Cerebellar nuclear complex (tissue), 1 donor: ENCODE data around the gene C17orf67.

Experiments
- DNase-seq, 2 experiments: peaks; one replicate each; lab custom pipeline; 2025; lab: John Stamatoyannopoulos, UW

Gene C17orf67

DNA sequence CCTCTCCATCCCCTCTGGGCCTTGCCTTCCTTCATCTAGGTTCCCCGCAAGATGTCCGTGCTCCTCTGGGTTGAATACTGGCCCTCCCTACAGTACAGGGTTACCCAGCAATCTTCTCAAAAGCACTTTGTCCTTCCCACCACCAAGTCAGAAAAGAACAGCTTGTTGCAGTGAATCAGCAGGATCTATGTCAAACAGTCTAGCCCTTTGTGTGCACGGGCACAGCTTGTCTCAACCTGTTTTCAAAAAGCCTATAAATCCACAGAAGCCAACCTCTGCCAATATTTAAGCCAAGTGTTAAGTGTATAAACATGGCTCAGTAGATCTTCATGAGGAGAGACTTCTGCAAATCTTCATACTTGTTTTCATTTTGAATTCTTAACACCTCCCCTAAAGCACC, 25.2 kb downstream of the C17orf67 start:
- no peak for DNase-seq

DNA sequence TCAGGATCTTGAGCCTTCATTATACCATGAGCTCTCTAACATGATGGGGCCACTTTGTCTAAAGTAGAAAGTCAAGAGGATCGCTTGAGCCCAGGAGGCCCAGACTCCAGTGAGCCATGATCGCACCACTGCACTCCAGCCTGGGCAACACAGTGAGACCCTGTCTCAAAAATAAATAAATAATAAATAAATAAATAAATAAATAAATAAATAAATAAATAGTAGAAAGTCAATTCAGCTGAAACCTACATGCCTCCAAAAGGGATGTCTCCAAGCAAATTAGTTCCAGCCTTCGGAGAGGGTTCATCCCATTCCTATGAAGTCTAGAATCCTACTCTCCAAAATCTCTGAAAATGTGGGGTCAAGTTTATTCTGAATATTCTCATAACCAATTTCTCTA, 26.0 kb downstream of the C17orf67 start:
- no peak for DNase-seq

DNA sequence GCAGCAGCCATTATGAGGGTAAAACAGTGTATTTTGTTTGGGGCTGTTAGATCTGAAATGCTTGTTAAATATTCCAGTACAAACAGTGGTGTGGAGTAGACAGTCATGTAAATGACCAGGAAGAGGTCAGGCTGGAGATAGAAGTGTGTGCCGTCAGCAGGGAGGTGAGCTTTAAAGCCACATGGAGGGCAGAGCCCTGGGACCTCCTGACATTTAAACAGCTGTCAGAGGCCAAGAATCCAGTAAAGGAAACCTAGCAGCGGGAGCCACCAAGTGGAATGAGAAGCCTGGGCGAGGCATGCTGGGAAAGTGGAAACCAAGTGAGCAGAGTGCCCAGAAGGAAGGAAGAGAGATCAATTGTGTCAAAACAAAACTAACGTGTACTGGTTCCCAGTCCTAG, 26.8 kb downstream of the C17orf67 start:
- no peak for DNase-seq

DNA sequence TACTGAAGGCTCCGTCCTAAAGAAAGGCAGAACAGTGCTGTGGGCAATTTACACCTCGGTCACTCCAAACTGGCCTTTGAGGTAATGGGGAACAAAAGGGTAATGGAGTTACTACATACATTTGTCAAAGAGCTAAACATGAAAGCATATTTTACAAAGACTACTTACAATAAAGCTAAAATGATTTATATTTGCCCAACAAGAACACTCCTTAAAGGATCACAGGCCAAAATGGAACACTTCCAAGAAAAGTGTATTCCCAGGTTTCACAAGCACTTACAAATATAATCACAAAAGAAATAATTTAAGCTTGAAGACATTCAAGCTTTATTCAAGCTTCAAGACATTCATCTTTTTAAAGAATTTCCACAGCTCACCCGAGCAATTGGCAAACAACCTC, 29.3 kb downstream of the C17orf67 start:
- DNase-seq, result no peak

DNA sequence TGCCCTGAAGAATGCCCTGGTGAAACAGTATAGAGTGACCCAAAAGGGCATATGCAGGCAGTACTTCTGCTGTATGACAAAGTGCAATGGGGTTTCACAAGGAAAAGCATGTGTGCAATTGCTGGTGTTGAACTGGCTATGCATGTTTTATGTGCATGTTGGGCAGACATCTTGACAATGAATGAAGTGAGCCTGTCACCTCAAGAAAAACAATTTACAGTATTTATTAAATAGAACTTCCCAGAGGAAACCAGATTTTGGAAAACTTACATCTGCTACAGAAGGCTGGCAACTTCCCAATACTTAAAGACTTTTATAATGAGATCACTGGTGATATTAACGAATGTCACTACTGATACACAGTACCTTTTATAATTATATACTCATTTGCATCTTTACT, 30.6 kb downstream of the C17orf67 start:
- DNase-seq, result no peak

DNA sequence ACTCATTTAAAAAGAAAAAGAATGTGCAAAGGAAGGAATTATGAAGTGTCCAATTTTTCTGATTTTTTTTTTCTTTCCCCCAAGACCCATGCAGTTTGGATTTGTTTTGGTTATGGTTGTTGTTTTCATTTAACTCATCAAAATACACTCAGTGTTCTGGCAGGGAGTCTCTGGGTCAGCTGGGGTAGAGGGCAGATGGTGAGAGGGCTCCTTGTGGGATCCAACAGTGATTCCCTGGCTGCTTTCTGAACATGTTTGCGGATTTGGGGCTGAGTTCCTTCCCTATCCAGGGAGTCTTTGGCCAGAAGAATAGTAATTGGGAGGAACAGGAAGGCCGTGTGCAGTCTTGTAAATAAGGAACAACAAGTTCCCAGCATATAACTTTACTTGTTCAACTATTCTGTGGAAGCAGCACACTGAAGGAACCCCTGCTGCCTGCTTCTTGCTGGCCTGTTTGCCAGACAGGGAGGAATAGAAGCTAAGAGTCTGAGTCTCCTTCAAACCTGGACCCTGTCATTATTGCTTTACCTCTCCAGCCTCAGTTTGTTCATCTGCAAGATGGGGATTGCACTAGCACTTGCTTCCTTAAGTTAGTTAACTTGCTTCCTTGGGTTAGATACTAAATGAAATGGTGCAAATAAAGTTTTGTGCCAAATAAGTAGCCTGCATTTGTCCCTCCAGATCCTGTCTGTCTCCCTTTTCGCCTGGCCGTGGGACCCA, 32.1 kb downstream of the C17orf67 start:
- DNase-seq, result no peak

DNA sequence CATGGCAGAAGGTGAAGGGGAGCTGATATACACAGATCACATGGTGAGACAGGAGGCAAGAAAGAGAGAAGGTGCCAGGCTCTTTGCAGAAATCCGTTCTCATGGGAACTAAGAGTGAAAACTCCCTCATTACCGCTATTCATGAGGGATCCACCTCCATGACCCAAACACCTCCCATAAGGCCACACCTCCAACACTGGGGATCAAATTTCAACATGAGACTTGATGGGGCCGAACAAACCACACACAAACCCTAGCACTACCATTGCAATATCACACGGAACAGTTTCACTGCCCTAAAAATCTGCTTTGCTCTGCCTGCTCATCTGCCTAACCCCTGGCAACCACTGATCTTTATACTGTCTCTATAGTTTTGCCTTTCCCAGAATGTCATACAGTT, 34.8 kb downstream of the C17orf67 start:
- no peak for DNase-seq

DNA sequence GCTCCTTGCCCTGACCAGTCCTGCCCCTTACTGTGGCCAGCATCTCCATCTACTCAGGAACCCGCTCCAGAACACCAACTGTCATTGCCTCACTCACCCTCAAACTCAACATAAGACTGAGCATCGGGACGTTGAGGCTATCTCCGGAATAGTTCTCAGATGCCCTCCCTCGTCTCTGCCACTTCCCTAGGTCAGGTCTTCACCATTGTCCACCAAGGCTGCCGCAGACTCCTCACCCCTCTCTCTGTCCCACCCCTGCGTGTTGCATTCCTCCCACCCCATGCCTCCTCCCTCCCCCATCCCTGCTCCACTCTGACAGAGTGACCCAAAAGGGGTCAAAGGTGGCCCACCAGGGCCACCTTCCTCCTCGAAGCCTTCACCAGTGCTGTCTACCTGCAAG, 37.2 kb downstream of the C17orf67 start:
- DNase-seq, result no peak

DNA sequence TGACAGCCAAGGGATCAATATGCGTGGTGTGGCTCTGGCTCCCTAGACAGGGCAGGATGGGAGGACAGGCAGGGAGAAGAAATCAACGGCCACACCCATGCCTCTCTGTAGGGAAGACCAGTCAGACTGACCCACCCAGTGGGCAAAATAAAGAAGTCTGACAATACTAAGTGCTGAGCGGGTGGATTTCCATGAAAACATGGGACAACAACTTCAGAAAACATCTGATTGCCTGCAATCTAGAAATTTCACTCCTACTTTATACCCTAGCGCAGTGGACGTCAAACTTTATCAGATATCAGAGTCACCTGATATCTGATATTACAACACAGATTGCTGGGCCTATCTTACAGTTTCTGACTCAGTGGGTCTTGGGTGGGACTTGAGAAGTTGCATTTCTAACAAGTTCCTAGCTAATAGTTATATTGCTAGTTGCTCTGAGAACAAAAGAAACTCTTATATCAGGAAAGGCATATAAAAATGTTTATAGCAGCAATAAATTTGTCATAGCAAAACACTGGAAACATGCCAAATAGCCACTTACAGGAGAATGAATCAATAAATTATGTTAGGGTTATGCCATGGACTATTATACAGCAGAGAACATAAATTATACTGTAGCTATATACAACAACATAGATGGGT, 38.4 kb downstream of the C17orf67 start:
- no peak for DNase-seq

DNA sequence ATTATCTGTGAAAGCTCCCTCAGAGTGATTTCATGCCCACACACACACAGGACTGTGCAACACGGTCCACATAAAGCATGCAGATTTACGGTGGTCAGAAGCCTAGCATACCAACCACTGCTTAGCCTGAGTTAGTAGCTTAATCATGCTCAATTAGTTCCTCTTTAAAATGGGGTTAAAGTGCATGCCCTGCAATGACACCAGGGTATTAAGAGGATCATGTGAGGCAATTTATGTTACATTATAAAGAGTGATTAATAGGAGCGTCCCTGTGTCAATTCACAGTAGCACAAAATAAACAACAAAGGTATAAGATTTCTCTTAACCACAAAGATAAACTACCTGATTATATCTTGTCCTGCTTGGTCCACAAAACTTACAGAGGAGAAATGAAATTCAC, 39.8 kb downstream of the C17orf67 start:
- DNase-seq, result no peak

DNA sequence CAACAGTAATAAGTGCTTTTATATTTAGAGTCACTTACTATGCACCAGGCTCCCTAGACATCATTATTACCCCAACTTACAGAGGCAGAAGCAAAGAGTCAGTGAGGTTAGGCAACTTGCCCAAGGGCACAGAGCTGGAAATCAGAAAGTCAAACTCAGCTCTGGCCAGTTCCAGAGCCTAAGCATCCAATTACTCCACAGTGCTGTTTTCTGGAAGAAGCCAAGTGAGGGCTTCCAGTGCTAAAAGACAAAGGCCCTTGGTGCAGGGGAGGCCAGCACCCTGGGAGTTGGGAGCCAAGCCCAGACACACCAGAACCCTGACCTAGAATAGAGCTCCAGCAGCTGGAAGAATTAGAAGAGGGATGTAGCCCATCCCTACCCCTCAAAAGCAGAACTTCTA, 40.2 kb downstream of the C17orf67 start:
- DNase-seq, result no peak

DNA sequence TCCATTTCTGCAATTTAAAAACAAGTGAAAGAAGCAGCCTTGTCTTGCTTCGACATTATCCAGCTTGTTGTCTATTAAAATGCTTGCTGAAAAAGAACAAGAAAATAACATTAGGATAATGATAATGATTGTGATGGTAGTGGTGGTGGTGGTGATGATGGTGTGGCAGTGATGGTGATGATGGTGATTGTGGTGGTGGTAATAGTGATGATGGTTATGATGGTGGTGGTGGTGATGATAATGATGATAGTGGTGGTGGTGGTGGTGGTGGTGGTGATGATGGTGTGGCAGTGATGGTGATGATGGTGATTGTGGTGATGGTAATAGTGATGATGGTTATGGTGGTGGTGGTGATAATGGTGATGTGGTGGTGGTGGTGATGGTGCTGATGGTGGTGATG, 41.5 kb downstream of the C17orf67 start:
- no peak for DNase-seq

DNA sequence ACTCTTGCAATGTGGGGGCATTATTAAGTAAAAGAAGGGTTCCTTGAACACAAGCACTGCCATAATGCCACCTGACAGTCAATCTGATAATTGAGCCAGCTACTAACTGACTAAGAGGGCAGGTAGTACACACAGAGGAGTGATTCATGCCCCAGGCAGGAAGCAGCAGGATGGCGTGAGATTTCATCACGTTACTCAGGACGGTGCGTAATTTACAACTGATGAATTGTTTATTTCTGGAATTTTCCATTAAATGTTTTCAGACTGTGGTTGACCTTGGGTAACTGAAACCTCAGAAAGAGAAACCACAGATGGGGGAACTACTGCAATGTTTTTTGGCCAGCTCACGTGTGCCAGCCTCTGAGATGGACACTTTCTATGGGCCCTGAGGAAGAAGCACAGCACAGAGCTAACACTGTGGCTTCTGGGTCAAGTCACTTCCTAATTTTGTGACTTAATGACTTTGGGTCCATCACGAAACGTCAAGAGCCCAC, 46.7 kb downstream of the C17orf67 start:
- no peak for DNase-seq

DNA sequence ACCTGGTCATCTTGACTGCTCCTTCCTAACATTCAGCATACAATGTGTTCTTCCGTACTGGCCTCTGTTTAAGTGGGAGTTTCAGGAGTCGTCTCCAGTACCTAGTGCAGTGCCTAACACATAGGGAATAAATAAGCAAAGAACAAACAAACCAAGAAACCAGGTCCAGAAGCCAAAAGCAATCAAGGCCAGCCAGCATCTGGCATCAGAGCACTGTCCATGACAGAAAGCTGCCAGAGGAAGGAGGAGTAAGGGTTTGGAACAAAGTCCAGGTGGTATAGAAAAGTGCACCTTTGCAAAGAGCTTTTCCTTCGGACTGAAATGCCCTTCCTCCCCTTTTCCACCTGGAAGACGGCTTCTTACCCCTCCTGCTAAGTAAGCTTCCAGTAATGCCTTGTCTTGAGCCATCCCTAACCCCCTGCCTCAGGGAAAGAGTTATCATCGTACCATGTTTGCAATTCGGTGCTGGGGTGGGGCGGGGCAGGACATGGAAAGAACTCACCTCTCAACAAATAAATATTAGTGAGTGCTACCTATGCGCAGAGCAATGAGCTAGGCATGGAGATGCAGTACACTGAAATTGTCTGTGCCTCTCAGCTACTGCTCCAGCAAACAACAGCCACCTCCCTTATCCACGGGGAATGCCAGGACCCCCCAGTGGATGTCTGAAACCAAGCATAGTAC, 47.6 kb downstream of the C17orf67 start:
- no peak for DNase-seq

DNA sequence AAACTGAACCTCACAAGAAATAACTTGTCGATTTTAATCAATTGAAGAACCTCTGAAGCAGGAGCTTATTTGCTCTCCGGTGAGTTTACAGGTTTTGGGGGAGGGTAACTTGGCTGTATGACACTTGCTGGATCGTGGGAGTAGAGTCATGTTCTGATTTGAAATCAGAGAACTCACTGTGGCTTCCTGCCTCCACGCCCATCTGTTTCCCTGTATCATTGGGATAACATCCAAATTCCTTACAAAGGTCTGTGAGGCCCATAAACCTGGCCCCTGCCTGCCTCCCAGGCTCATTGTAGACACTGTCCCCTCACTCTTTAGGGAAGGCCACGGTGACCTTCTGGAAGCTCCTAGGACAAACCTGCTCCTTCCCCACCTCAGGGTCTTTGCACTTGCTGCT, 48.3 kb downstream of the C17orf67 start:
- no peak for DNase-seq

DNA sequence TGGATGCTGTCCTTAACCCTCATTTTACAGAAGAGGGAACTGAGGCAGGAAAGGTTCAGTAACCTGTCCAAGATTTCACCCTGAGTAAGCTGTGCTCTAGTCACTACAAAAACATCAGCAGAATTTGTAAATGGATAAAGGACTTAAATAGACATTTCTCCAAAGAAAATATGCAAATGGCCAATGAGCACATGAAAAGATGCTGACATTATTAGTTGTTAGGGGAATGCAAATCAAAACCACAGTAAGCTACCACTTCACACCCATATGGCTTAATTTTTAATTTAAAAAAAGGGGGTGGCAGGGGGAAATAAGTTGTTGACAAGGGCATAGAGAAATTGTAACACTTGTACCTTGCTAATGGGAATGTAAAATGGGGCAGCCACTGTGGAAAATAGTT, 51.4 kb downstream of the C17orf67 start:
- DNase-seq, result no peak

DNA sequence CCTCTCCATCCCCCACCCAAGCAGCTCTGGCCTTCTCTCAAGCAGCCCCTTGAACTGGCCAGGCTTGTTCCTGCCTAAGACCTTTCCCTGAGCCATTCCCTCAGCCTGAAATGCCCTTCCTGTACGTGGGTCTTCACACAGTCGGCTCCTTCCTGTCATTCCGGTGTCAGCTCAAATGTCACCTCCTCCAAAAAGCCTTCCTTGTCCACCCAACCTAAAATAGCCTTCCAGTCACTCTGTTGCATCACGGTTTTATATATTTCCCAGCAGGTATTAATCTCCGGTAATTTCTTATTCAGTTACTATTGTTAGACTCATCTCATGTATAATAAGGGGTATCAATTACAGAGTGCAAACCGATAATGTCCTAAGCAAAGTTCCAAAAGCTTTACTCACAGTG, 51.8 kb downstream of the C17orf67 start:
- DNase-seq, result no peak

DNA sequence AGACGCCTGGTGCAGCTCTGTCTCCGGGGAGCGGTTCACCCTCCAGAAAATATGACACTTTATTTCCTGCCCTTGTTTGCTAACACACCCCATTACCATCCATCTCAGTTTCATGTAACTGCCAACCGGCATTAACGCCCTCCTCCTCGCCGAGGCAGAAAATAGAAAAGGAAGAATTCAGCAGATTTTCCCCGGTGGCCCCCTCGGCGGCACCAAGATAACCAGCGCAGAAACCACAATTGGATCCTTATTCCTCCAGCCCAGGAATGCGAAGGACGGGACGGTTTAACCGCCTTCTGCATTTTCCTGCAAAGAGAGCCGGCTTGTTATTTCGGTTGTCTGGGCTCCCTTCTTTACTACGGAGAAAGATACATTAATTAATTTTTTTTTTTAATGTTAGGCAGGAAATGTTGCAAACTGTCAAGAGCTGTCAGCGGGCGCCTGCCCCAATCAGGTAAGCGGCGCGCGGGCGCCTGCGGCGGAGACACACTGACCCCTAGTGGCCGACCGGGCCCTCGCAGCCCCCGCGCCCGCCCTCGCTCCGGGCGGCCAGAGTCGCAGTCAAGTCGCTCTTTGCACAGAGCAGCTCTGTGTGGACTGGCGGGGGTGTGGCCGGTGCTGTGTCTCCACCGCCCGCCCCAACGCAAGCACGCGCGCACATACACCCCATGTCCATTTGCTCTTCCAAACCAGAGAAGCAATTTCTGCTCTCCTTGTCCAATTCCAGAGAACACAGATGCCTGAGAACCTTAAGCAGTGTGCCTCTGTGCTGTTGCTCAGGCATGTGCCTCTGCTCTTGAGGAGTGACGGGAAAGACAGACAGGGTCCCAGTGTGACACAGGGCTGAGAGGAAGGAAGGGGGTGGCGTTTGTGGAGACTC, 53.6 kb downstream of the C17orf67 start:
- no peak for DNase-seq

DNA sequence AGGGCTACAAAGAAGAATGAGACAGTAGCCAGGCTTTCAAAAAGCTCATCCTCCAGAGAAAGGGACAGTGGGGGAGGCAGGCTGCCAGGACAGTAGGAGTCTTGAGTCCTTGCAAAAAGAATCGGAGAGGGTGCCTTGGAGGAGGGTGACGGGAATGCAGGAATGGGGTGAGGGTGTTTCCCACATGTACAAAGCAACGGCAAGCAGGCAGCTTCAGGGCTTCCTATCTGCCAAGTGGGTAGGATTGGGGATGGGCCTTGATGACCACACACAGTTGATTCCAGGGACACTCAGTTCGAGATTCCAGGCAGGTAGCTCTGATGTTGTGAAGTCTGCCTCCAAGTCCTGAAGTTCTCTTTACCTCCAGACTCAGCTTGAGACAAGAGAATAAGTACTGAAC, 54.4 kb downstream of the C17orf67 start:
- DNase-seq, result no peak

DNA sequence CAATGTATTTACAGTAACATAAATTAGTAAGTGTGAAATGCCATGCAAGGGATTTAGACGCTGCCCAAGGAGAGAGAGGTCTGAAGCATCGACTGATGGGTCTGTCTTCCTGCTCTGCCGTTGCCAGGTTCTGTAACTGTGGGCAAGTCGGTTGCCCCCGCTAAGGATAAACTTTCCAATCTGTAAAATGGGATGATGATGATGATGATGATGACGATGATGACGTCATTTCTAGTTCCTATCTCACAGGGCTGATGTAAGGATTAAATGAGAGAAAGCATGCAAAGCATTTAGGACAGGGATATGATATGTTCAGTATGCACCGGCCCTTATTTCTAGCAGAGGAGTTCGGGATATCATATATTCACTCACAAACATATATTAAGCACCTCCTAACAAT, 54.8 kb downstream of the C17orf67 start:
- DNase-seq, result no peak

DNA sequence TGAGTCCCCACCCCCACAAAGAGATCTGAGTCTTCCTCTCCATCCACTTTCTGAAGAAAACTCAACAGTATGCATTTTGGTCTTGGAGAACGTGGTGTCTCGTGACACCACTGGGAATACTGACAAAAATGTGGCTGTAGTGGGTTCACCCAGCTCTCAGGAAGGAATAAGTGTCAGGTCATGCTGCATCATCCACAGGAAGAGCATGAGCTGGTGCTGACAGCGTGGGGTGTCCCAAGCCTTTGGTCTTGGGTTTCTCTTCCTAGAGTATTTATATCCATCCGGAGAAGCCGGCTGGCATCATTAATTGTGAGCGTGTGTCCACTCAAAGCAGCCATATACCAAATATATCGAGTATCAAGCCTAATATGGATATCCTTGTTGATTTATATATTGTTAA, 55.9 kb downstream of the C17orf67 start:
- DNase-seq, result no peak

DNA sequence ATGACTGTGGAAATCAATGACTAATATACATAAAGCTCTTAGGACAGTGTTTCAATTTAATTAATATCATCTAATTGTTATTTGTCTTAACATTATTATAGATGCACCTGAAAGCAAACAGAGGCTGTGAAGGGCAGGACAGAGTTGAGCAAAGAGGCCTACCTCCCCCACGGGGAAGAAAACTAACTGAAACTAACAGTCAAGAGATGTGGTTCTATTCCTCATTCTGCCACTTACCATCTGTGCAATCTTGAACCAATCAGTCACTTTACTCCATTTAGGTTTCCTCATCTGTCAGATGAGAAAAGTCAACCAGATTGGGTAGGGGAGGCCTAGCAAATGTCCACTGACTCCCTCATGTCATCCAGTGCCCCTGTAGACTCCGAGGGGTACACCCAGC, 59.1 kb downstream of the C17orf67 start:
- DNase-seq, result no peak
